ENCODE measurements around the gene BHLHA9. TPM values are rescaled to one million over a fixed set of nuclear protein-coding genes. Genes with fewer than 3 reads are reported as not detected.
"Not testable (repeated sequence)": the region's sequence is repeated elsewhere in the genome, so short reads cannot be mapped to it uniquely, and the experiment has no call there.

The BHLHA9 gene
- polyA plus RNA-seq, 3 donors = not detected

- 80 to 92% (median 86%) methylated on average over 19 of the region's 19 CpGs for WGBS, 3 donors
- H3K27ac ChIP-seq (ENCODE audit: low read depth, low read length) = no peak overlapping the region
Measured at GRCh38 chr17:1286379-1287106, 16.3 kb downstream of the BHLHA9 start.

GRCh38 chr17:1289695-1290094 is 19.5 kb downstream of the BHLHA9 start:
- 75 to 86% (median 78%) methylated on average over 11 of the region's 11 CpGs for WGBS, 3 donors
- no peak overlapping the region for H3K27ac ChIP-seq (ENCODE audit: low read depth, low read length)

- no peak overlapping the region for H3K27ac ChIP-seq (ENCODE audit: low read depth, low read length)
- 89 to 92% (median 90%) methylated on average over 13 of the region's 13 CpGs for WGBS, 3 donors
Measured at GRCh38 chr17:1290676-1291075, 20.4 kb downstream of the BHLHA9 start.

- H3K27ac ChIP-seq (ENCODE audit: low read depth, low read length) = no peak overlapping the region
- 53 to 73% (median 55%) methylated on average over 12 of the region's 12 CpGs for WGBS, 3 donors
Measured at GRCh38 chr17:1294157-1294717, 24.0 kb downstream of the BHLHA9 start.

- 10 to 19% (median 17%) methylated on average over 24 of the region's 24 CpGs for WGBS, 3 donors
Measured at GRCh38 chr17:1298606-1299005, 28.4 kb downstream of the BHLHA9 start.

GRCh38 chr17:1299552-1300370 is 29.5 kb downstream of the BHLHA9 start:
- H3K27ac ChIP-seq (ENCODE audit: low read depth, low read length) = no peak overlapping the region
- 68 to 75% (median 70%) methylated on average over 22 of the region's 22 CpGs for WGBS, 3 donors

More at GRCh38 chr17:1298606-1299005, 28.4 kb downstream of the BHLHA9 start:
- no peak overlapping the region for H3K27ac ChIP-seq (ENCODE audit: low read depth, low read length)

GRCh38 chr17:1300371-1300905 is 30.2 kb downstream of the BHLHA9 start:
- no peak overlapping the region for H3K27ac ChIP-seq (ENCODE audit: low read depth, low read length)
- 73 to 80% (median 78%) methylated on average over 17 of the region's 17 CpGs for WGBS, 3 donors

GRCh38 chr17:1301546-1301945 is 31.3 kb downstream of the BHLHA9 start:
- H3K27ac ChIP-seq (ENCODE audit: low read depth, low read length) = no peak overlapping the region
- WGBS, 3 donors = 73 to 78% (median 73%) methylated on average over 14 of the region's 14 CpGs

- no peak overlapping the region for H3K27ac ChIP-seq (ENCODE audit: low read depth, low read length)
- WGBS, 3 donors = 77 to 88% (median 81%) methylated on average over 17 to 18 of the region's 18 CpGs
Measured at GRCh38 chr17:1302761-1303160, 32.5 kb downstream of the BHLHA9 start.

GRCh38 chr17:1304522-1304921 is 34.3 kb downstream of the BHLHA9 start:
- 62 to 77% (median 76%) methylated on average over 5 of the region's 5 CpGs for WGBS, 3 donors
- no peak overlapping the region for H3K27ac ChIP-seq (ENCODE audit: low read depth, low read length)

GRCh38 chr17:1304962-1305563 is 34.8 kb downstream of the BHLHA9 start:
- H3K27ac ChIP-seq (ENCODE audit: low read depth, low read length) = no peak overlapping the region
- 56 to 82% (median 79%) methylated on average over 19 of the region's 19 CpGs for WGBS, 3 donors

- H3K27ac ChIP-seq (ENCODE audit: low read depth, low read length) = not testable (repeated sequence)
- 70 to 76% (median 72%) methylated on average over 11 to 12 of the region's 16 CpGs for WGBS, 3 donors
Measured at GRCh38 chr17:1307829-1308228, 37.6 kb downstream of the BHLHA9 start.

- H3K27ac ChIP-seq (ENCODE audit: low read depth, low read length) = no peak overlapping the region
- 53 to 67% (median 65%) methylated on average over 9 of the region's 9 CpGs for WGBS, 3 donors
Measured at GRCh38 chr17:1312261-1312870, 42.1 kb downstream of the BHLHA9 start.

GRCh38 chr17:1313270-1314005 is 43.2 kb downstream of the BHLHA9 start:
- no peak overlapping the region for H3K27ac ChIP-seq (ENCODE audit: low read depth, low read length)
- WGBS, 3 donors = 64 to 76% (median 75%) methylated on average over 8 of the region's 8 CpGs

GRCh38 chr17:1315409-1315808 is 45.2 kb downstream of the BHLHA9 start:
- H3K27ac ChIP-seq (ENCODE audit: low read depth, low read length) = no peak overlapping the region
- WGBS, 3 donors = 53 to 62% (median 53%) methylated on average over 10 of the region's 10 CpGs

- no peak overlapping the region for H3K27ac ChIP-seq (ENCODE audit: low read depth, low read length)
- WGBS, 3 donors = 38 to 58% (median 46%) methylated on average over 10 of the region's 10 CpGs
Measured at GRCh38 chr17:1315891-1316403, 45.7 kb downstream of the BHLHA9 start.
